Testis (tissue), 2 donors: ENCODE results near the gene SFRP4.

Experiments
- CTCF ChIP-seq, 3 experiments: fragments of 450-650 bp in 2 of 3; fragments of 200-600 bp in 1 of 3; sonication (generic) in 1 of 3; IDR thresholded peaks; one replicate each; pipeline ENCODE4 v1.5.1; 2016 to 2019; ENCODE audit warnings: antibody characterized with exemption in 3 of 3, mild to moderate bottlenecking in 2 of 3, moderate library complexity in 1 of 3
- POLR2A ChIP-seq: fragments of 450-650 bp; IDR thresholded peaks from one replicate; pipeline ENCODE4 v1.6.1; 2017; ENCODE audit warnings: antibody characterized with exemption, mild to moderate bottlenecking, moderate library complexity

GRCh38 chr7:37915438-37915837 lies 1.2 kb downstream of the SFRP4 start:
- TF ChIP-seq CTCF (IDR thresholded peaks at IDR 0.05) (no peak), POLR2A (no peak)
